NCI-H1436 (cell line): Measurements from ENCODE around the gene AMIGO1.
"Not testable (repeated sequence)": the region's sequence is repeated elsewhere in the genome, so short reads cannot be mapped to it uniquely, and the experiment has no call there.

ENCODE experiments used
- DNase-seq: peaks from one replicate; lab custom pipeline; 2025; lab: John Stamatoyannopoulos, UW

AMIGO1 gene

DNA sequence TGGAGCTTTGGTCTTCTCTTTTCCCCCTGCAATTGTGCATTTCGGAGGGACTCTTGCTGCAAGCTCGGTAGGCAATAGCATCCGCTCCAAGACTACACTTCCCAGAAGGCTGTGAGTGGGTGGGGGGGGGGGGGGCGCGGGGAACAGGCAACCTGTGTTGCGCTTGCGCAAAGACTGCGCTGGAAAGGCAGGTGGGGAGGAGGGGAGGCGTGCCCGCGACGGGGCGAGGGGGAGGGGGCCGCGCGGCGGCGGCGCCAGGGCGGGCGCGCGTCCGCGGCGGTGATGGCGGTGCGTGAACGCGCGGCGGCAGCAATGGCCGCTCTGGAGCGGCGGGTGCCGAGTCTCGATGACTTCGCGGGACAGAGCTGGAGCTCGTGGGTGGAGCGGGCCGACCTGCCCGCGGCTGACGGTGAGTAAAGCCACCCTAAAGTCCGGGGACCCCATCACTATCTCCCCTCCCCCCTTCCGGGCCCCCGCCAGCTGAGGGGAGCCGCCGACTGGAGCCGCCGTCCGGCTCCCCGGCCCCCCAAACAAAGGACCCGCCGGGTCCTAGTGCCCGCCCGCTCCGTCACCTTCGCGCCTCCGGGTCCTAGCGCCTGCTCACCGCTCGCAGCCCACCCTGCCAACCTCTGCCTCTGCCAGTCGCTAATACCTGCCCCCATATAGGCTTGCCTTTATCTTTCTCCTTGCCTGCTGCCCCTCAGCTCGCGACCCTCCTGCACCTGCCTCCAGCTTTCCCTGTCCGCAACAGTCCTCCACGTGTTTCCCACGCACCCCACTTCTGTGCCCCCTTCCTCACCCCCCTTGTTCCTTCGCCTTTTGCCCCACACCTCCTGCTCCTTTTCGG is 25.6 kb downstream of the AMIGO1 start, which contains the start of gene ATXN7L2:
TSS of gene ATXN7L2 (plus strand) at position 234 of the 847 bp plus-strand sequence. CDS start at position 283, 49 bp downstream.
- DNase-seq: peak; percentile 89

DNA sequence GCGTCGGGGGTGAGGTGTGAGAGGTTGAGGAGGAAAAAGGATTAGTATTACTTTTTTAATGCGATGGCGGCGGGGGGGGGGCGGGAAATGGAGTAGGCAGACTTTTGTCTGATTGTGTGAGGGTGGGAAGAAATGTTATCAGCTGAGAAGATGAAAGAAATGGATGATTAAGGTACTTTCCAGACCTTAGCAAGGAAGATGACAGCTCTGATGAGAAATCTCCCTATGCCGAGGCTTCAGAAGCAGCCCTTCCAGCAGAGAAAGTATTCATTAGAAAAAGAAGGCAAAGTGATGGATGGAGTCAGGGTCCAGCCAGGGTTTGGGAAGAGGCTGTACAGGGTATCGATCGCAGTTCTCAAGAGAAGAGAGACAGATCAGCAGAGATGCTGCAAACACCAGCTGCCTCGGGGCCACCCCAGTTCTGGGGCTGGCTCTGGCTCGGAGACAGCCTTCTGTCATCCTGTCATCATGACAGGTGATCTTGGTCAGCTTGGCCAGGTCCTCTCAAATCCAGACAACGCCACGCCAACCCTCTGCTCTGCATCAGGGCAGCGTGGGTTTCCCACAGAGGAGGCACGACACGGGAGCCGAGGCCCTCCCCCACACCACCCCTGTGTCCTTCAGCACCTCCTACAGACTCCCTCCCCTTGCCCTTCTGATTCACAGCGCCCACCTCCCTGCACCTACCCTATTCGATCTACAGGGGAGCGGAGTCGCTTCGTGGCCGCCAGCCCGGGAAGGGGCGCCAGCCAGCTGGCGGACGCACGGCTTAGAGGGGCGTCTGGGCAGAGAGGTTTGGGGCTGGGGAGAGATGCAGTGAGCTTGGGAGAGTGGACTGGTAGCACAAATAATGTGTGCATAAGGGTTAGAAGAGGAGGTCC is 26.5 kb downstream of the AMIGO1 start:
- peak; percentile 59 for DNase-seq

DNA sequence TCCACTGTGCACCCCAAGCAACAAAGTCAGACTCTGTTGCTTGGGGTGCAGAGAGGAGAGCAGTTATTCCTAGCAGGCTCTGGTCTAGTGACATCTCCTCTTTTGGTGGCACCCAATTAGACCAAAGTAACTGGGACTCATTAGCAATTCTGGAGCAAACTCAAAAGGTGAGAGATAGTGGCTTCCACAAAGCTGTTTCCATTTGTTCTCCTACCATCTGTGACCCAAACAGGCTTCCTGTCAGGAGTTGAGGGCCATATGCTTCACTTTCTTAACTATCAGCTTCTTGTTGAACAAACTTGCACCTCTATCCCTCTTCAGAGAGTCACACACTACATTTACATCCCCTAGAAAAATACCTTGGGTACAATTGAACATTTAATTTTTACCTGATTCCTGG is 27.3 kb downstream of the AMIGO1 start:
- no peak for DNase-seq

DNA sequence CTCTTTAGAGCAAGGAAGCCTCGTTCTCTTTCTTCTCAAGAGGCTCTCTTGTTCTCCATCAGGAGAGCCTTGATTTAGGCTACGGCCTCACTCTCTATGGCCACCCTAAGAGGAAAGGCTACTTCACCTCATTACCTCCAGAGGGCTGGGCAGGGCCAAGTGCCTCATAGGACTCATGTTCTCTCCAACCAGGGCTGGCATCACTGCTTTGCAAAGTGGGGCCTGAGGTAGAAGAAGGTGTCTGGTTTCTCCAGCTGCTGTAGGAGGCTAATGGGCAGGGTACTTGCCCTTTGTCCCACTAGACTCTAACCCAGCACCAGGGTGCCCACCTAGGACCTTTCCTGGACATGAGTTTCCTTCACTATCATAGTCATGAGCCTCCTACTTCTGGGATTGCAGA is 27.9 kb downstream of the AMIGO1 start:
- no peak for DNase-seq

DNA sequence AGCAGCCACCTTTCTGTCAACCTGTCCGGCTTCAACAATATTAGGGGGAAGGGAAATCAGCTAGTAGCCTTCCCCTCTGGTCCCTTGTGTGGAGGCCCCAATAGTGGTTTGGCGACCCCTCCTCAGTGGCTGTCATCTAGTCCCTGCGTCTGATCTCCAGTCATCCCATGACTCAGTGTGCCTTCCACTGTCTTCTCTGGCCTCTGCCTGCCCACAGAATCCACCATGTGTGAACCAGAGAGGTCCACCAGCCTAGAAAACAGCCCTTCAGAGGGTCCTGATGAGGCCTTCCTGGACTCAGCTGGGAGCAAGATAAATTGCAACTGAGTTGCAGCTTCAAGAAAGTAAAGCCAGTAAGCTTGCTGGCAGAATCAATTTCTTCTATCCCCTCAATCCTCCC is 29.6 kb downstream of the AMIGO1 start:
- DNase-seq: no peak

DNA sequence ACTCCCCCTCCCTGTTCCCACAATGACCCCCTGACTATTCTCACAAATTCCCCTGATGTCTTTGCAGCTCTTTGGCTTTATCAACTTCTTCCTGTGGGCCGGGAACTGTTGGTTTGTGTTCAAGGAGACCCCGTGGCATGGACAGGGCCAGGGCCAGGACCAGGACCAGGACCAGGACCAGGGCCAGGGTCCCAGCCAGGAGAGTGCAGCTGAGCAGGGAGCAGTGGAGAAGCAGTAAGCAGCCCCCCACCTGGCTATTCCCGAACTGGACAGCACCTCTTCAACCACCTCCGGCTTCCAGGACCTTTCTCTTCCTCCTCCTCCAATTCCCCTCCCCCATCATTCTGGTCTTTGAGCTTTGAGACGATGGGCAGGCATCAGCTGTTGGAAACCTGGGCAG is 30.2 kb downstream of the AMIGO1 start:
- no peak for DNase-seq

DNA sequence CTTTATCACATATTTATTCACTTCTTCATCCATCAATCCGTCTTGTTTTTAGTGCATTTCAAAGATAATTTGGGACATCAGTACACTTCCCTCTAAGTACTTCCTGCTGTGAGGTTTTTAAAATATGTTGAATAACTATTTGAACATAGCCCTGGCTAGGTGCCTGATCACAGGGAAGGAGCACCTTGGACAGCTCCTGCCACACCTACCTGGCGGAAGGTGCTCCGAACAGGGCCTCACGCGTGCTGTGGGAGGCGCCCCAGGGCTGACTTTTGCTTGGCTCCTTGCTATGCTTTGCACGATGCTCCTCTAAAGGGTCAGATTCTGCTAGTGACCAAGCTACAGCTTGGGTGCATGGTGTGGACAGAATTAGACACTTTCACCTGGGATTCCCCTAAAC is 30.7 kb downstream of the AMIGO1 start:
- DNase-seq: no peak

DNA sequence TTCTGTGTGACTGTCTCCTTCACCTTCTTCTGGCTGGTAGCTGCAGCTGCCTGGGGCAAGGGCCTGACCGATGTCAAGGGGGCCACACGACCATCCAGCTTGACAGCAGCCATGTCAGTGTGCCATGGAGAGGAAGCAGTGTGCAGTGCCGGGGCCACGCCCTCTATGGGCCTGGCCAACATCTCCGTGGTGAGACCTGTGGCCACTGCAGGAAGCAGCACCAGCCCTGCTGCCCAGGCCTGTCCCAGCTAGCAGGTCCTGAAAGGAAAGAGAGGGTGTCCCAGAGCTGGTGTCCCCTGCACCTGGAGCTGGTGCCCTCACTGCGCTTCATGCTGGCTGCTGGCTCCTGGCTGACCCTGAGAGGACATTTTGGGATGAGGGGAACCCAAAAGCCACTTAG is 31.7 kb downstream of the AMIGO1 start:
- DNase-seq: no peak

DNA sequence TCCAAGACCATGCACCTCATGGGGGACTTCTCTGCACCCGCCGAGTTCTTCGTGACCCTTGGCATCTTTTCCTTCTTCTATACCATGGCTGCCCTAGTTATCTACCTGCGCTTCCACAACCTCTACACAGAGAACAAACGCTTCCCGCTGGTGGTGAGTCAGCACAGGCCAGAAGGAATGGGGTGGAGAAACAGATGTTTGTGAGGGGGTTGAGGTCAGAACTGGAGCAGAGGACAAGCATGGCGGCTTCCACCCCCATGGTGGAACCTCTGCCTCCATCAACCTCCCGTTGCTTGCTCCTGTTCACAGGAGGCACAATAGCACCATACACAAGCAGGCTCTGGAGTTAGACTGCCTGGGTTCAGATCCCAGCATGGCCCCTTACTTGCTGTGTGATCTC is 32.7 kb downstream of the AMIGO1 start:
- no peak for DNase-seq

DNA sequence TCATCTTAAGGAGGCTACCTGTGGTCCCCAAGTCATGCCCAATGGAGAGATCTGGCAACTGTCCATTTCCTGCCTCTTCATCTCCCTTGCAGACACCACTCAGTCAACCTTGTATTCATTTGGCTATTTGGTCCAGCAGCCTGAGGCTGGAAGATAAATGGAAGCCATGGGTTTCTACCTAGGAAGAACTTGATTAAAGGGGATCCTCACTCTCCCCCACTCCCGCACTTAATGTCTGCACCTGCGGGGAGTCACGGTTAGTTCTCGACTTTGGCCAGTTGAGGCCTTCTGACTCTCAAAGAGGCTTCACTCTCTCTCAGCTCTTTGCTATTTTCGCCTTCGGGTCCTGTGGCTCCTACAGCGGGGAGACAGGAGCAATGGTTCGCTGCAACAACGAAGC is 34.3 kb downstream of the AMIGO1 start:
- no peak for DNase-seq

DNA sequence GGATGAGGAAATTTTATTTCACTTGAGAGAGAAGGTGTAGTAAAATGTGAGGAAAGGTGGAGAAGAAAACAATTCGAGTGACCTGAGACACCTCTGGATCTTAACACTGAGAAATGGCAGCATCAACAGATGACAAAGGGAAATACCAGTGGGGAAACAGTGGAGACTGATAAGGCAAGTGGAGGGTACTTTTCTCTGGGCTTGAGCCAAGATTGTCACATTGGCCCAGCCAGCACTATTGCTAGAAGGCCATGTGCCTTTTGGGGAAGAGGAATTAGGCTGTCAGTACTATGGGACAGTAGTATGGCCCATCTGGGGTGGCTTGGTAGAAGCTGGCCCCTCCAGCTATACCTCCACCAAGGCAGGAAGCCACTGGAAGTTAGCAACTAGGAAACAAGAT is 34.8 kb downstream of the AMIGO1 start:
- DNase-seq: no peak

DNA sequence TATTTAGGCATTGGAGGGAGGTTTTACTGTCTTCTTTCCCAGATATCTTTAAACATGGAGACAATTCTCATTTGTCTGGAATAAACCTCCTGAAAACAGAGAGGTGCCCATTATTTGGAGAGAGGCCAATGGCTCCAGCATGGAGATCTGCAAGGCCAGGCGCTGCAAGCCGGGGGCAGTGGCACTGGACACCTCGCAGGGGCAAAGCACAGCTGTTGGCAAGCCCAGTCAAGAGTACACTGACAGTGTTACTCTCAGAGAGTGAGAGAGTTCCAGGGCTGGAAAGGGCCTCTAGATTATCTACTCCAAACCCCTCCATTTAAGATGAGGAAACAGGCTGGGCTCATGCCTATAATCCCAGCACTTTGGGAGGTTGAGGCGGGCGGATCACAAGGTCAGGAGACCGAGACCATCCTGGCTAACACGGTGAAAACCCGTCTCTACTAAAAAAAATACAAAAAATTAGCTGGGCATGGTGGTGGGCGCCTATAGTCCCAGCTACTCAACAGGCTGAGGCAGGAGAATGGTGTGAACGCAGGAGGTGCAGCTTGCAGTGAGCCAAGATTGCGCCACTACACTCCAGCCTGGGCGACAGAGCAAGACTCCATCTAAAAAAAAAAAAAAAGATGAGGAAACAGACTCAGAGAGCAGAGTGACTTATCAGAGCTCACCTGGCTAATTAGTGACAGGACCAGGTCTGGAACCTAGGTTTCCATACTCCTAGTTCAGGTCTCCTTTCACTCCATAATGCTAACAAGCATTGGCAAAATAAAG is 36.1 kb downstream of the AMIGO1 start:
- DNase-seq: not testable (repeated sequence)

DNA sequence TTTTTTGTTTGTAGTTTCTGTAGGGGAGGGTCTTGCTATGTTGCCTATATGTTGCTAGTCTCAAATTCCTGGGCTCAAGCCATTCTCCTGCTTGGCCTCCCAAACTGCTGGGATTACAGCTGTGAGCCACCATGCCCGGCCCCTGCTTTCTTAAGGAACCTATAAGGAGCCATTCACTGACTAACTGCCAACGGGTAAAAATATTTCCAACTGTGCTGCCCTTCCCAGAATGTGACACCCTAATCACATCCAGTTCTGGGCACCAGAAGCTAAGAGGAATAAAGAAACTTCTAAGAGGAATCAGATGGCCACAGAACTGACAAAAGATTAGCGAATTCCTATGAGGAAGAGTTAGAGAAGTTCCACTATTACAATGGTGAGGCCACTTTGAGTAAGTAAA is 36.7 kb downstream of the AMIGO1 start:
- no peak for DNase-seq

DNA sequence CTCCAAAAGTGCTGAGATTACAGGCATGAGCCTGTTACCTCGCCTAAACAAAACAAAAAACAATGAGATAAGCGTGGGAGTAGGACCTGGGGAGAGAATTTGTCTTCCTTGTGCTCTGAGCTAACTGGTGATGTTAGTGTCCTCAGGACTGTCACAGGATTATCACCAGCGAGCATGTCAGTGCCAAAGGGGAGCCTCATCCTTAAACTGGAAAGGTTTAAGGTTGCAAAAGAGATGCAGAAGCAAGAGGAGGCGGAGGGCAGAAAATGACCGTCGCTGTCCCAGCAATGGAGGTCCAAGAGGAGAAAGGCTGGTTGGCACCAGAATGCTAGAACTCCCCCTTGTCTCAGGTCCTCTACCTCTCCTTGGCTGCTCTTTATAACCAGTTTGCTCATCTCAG is 39.3 kb downstream of the AMIGO1 start:
- no peak for DNase-seq

DNA sequence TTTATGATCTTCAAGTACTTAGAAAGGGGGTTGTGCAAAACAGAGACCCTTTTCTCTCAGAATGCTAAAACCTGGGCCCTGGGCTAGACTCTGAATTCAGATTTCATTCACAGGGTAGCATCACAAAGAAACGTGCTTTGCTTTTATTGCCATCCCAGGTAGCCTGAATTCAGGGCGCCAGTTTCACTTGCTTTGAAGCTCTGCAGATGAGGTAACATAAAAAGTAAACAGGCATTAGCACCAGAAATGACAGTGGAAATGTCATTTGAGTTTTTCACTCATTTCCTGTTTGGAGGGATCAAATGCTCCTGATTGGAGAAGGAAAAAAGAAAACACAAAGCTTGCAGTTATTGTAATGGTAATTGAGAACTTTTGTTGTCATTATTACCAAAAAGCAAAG is 40.6 kb downstream of the AMIGO1 start:
- DNase-seq: no peak

DNA sequence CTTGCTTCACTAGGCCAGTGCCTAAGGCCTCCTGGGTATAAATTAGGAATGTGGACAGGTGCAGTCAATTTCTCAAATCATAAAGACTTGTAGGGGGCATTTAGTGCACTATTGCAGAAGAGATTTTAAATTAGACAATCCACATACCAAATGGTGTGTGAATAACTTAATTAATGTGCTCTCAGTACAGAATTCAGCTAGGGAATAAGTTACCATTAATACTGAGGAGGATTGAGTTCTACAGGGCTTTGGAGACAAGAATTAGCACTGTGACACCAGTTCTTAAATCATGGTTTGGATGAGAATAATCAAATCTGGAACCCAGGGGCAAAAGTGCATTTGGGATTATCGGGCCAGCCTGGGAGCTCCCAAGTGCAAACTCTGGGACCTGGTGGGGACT is 41.5 kb downstream of the AMIGO1 start:
- DNase-seq: no peak

DNA sequence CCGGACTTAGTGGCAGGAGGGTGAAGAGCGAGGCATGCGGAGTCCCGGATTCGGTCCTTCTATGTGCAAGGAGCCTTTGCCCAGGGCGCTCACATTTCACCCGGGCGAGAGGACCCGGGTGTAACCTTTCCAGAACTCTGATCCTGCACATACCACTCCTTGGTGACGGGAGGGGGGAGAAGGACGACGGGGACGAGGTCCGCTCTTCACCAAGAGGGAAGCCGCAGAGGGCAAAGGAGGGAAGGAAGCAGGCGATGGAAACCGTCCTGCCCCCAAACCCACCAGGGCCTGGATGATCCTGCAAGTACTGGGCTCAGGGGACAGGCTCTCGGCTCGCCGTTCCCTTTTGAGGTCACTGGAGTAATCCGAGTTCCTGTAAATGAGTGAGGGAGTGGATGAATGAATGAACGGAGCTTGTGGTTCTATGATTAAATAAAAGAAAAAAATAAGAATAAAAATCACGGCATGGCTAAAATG is 42.2 kb downstream of the AMIGO1 start:
- DNase-seq: no peak

DNA sequence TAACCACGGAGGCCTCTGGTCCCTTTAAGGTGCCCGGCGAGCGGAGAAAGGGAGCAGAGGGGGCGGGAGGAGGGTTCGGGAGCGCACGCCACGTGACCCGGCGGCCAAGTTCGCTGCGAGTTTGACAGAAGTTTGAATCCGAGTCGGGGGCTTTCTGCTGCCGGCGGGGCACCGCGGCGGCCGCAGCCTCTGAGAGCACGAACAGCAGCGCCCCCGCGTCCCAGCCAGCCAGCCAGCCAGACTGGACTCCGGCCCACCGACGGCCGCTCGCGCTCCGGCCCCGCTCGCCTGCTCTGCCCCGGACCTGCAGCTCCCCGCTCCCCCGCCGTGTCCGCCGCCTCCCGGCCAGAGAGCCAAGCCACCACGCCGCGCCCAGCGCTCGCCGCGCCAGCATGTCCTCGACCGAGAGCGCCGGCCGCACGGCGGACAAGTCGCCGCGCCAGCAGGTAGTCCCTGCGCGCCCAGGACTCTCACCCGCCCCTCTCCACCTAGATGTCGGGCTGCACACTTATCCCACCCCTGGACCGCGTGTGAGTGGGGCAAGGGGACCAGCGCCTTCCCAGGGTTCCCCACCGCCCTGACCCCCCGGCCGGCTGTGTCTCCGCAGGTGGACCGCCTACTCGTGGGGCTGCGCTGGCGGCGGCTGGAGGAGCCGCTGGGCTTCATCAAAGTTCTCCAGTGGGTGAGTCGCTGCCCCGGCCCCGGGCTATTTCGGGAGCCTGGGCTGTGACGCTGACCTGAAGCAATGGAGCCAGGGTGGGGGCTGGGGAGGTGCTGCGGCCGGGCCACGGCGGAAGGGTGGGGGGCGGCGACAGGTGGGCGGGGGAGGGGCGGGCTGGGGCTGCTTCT is 42.9 kb downstream of the AMIGO1 start, which contains the start of gene SYPL2:
TSS of gene SYPL2 (plus strand) at position 95 of the 849 bp plus-strand sequence. CDS start at position 393, 298 bp downstream.
- DNase-seq: no peak

DNA sequence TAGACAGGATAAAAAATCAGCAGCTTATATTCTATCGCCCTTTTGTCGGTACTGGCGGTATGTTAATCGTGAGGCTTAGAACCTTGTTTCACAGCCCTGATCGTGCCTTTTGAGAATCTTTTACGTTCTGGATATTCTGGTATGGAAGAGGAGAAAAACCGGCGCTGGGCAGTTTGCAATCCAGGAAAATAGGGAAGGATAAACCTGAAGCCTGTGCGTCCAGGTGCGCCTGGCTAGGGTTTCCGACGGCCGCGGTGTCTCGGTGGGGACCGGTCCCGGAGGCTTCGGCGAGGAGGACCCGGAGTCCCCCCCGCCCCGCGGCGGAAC is 43.4 kb downstream of the AMIGO1 start:
- no peak for DNase-seq

DNA sequence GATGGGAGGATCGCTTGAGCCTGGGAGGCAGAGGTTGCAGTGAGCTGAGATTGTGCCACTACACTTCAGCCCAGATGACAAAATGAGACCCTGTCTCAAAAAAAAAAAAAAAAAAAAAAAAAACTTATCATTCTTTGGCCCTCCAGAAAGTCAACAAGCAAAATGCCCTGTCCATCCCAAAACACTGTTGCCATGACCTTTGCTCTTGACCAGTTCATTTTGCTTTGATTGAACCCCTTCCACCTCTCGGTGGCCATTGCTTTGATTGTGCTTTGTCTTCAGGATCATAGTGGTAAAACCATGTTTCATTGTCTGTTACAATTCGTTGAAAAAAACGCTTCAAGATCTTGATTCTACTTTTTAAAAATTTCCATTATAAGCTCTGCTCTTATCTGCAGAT is 51.7 kb downstream of the AMIGO1 start:
- no peak for DNase-seq

DNA sequence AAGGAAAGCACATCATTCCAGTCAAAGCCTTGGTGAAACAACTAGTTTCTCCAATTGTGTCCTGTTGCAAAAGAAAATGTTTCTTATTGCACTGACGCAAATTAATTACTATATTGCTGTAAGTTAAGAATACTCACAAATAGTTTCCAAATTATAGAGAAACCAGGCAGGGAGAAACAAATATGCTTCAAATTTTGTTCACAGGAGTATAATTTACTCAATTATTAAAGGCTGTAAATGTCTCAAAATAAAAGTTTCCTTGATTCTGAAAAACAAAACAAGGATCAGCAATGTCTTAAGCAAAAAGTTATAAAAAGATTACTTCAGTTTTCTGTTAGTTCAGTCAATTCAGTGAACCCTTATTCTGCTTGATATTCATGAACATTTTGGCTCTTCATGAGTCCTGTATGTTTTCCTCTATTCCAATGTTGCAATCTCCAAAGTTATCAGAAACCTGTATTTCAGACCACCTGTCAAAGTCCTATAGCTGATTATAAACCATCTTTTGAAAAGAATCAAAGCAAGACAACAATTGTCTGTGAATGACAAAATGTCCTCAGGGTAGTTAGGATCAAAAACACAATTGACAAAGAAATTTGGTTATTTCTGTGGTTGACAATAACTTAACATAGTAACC is 54.9 kb downstream of the AMIGO1 start:
- DNase-seq: no peak
